GM06990 (cell line): ENCODE results near the gene LCORL.

ENCODE experiments used
- DNase-seq: peaks from one replicate; pipeline ENCODE4 v3.0.0-alpha.2; 2011; ENCODE audit not compliant: insufficient read length; ENCODE audit errors: extremely low read depth
- H3K27me3 ChIP-seq: replicated peaks from 2 replicates; pipeline ENCODE4 v1.6.0; 2011; ENCODE audit warnings: low read length; ENCODE audit not compliant: control insufficient read depth, insufficient read depth
- H3K36me3 ChIP-seq: 2 replicates; pipeline ENCODE4 v1.5.1; 2011; ENCODE audit warnings: low read length; ENCODE audit not compliant: control insufficient read depth, insufficient read depth
- H3K4me3 ChIP-seq: replicated peaks from 2 replicates; pipeline ENCODE4 v1.5.1; 2011; ENCODE audit warnings: low read depth, mild to moderate bottlenecking, control low read depth, low read length
- TF ChIP-seq, protein P1 (sequence below): IDR thresholded peaks from 2 replicates; pipeline ENCODE4 v1.5.1; 2011; ENCODE audit warnings: low read length, control low read depth, mild to moderate bottlenecking, inconsistent platforms; ENCODE audit not compliant: insufficient read depth, poor library complexity, severe bottlenecking

The LCORL gene

DNA sequence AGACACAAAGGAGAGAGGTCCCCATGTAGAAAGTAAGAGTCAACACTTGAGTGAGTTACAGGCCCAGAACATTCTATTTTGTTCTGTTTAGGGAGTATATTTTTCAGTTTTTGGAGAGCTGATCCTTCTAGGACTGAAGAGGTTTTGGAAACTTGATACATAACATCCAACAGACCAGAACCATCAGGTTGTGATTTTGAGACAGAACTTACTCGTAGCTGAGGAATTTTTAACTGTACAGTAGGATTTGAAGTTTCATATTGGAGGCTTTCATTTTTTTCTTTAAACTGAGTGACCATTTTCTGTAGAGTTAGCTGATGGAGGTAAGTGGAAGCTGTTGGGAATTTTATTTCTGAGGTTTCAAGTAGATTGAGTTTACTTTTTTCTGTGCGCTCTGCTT lies 137.5 kb downstream of the LCORL start:
- H3K4me3 ChIP-seq = no peak overlapping the region
- no peaks in the 10 kb centered on the region for H3K27me3 ChIP-seq
- DNase-seq = no peak
- TF ChIP-seq, protein P1, sequence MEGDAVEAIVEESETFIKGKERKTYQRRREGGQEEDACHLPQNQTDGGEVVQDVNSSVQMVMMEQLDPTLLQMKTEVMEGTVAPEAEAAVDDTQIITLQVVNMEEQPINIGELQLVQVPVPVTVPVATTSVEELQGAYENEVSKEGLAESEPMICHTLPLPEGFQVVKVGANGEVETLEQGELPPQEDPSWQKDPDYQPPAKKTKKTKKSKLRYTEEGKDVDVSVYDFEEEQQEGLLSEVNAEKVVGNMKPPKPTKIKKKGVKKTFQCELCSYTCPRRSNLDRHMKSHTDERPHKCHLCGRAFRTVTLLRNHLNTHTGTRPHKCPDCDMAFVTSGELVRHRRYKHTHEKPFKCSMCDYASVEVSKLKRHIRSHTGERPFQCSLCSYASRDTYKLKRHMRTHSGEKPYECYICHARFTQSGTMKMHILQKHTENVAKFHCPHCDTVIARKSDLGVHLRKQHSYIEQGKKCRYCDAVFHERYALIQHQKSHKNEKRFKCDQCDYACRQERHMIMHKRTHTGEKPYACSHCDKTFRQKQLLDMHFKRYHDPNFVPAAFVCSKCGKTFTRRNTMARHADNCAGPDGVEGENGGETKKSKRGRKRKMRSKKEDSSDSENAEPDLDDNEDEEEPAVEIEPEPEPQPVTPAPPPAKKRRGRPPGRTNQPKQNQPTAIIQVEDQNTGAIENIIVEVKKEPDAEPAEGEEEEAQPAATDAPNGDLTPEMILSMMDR = no peak
- H3K36me3 ChIP-seq = no peaks in the 10 kb centered on the region; the same call in 1 of the 2 replicates

DNA sequence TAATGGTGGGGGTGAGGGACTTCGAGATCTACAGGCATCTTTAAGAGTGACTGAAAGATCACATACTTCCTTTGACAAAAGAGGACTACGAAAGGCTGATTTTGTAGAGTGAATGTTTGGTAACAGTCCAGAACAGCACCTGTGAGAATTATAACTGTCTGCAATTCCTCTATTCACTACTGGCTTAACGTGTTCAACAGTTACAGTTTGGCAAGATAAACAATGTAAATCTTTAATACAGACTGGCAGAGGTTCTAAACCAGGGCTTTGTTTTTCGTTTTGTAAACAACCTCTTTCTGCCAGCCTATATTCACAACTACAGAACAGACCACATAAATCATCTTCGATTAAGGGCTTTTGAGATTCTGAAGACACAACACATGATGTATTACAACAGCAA lies 143.9 kb downstream of the LCORL start:
- Histone ChIP-seq H3K4me3 (no peak overlapping the region), H3K36me3 (no peaks in the 10 kb centered on the region), H3K27me3 (no peaks in the 10 kb centered on the region)
- no peak for DNase-seq
- TF ChIP-seq, protein P1 = no peak

DNA sequence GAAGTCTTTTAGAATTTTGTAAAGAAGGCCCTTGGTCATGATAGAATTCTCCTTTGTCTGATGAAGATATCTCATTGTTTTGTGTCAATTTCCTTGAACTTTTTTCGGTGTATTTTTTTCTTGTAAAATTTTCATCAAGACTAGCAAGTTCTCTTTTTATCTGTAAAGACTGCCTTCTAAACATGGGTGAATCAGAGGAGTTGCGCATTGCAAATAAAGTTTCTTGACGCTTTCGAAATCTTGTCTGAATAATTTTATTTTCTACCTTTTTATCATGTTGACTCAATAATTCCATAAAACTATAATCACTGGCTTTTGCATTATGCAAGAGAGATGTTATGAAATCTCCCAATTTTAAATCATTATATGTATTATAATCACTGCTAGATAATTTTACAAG lies 144.6 kb downstream of the LCORL start:
- no peak for DNase-seq
- no peaks in the 10 kb centered on the region for H3K36me3 ChIP-seq
- H3K27me3 ChIP-seq = no peaks in the 10 kb centered on the region
- TF ChIP-seq, protein P1 = no peak
- H3K4me3 ChIP-seq = no peak overlapping the region

DNA sequence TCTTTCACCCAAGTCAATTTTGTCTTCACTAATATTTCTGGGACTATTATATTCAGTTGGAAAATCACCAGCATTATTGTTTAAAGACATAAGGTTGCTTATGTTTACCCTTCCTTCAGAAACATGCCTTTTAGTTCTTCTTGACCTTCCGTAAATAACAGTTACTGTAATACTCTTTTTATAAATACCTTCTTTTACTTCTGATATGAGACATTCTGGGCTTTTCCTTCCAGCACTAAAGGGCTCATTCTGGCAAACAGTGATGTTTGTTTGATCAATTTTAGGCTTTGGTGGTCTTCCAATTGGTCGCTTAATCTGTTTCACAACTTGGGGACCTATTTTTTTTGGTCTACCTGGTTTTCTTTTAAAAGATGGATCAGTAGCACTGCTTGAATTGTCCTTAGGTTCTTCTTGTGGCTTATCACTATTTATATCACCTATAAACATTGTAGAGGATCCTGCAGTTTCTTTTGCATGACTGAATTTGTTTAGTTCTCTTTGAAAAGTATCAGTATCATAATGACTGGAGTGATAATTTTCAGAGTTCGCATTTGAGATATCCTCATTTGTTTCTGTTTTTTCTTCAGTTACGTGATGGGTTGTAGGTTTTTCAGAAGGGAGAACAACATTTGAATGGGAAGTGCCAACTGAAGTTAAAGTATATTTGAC lies 146.0 kb downstream of the LCORL start:
- H3K36me3 ChIP-seq = no peaks in the 10 kb centered on the region
- no peaks in the 10 kb centered on the region for H3K27me3 ChIP-seq
- H3K4me3 ChIP-seq = no peak overlapping the region
- peak; percentile 40 for DNase-seq
- TF ChIP-seq, protein P1 = no peak

DNA sequence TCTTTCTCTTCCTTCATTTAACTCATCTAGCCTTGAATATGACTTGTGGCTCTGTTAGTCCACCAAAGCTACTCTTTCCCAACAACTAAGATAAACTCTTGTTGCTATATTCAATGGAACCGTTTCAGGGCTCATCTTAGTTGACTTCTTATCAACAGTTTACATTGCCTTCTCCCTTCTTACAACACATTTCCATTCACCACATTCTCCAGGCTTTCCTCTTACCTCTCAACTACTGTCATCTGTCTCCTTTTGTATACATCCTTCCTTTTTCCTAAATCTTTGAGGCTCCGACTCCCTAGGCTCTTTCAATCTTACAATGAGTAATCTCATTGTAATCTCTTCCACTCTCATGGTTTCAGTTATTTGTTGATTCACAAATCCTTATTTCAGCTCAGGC lies 152.2 kb downstream of the LCORL start:
- TF ChIP-seq, protein P1 = no peak
- H3K4me3 ChIP-seq = no peak overlapping the region
- H3K27me3 ChIP-seq = no peaks in the 10 kb centered on the region
- H3K36me3 ChIP-seq = no peaks in the 10 kb centered on the region
- no peak for DNase-seq

DNA sequence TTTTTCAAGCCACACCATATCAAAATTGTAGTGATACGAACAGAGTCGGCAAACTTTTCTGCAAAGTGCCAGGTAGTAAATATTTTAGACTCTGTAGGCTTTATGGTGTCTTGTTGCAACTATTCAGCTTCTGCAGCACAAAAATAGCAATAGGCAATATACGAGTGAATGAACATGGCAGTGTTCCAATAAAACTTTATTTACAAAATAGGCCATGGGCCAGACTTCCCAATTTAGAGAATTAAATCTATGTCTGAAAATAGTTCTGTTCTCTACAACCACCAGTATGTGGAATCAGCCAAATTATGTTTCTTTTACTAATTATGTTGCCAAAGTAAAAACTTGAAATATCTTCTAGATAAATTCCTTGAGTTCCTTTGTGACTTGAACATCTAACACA lies 154.3 kb downstream of the LCORL start:
- TF ChIP-seq, protein P1 = no peak
- Histone ChIP-seq H3K4me3 (no peak overlapping the region), H3K27me3 (no peaks in the 10 kb centered on the region), H3K36me3 (no peaks in the 10 kb centered on the region)
- DNase-seq = no peak
